Measurements from ENCODE around the gene WDR86.

Gene WDR86

DNA sequence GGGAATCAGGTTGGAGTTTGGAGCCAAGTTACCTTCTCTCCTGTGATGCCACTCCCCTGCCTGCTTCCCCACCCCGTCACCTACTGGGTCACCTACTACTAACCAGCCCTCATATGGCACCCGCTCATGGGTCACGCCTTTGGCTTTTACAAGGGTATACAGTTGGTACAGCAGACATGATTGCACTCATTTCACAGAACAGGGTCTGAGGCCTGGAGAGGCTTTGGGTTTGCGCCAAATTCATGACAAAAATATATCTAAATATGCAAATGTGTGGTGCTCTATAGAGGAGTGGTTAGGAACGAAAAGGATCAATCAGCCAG lies 19.4 kb upstream of the WDR86 start:
- Histone ChIP-seq H3K27ac (ENCODE audit: low read length) (peak overlapping the region; percentile 79), H3K9me3 (replicated peaks; ENCODE audit: insufficient read depth, low read length) (no peaks in the 10 kb centered on the region), H3K4me1 (ENCODE audit: low read length) (peaks cover 18% of the 10 kb centered on the region), H3K9me2 (replicated peaks; ENCODE audit: insufficient read depth, low read length) (no peaks in the 10 kb centered on the region), H3F3A (ENCODE audit: insufficient read depth, low read length) (peaks cover 16% of the 10 kb centered on the region), H3K4me2 (ENCODE audit: low read depth, low read length) (peak overlapping the region; percentile 76), H3K4me3 (ENCODE audit: low read length) (peak overlapping the region; percentile 19), H3K36me3 (replicated peaks; ENCODE audit: insufficient read depth, low read length) (no peaks in the 10 kb centered on the region), H3K79me2 (ENCODE audit: low read length) (no peaks in the 10 kb centered on the region), H2AFZ (ENCODE audit: low read length) (peak overlapping the region; percentile 80), H4K20me1 (ENCODE audit: insufficient read depth, low read length) (no peaks in the 10 kb centered on the region), H3K9ac (ENCODE audit: low read length) (peak overlapping the region; percentile 25; the same call in 1 of the 2 replicates), H3K27me3 (replicated peaks; ENCODE audit: insufficient read depth, low read length) (no peaks in the 10 kb centered on the region)
- DNase-seq, result no peak
- TF ChIP-seq EZH2phosphoT487 (IDR thresholded peaks at IDR 0.05; ENCODE audit: low read length) (no peak), EZH2 (optimal IDR thresholded peaks at IDR 0.05; ENCODE audit: low read depth, low read length) (no peak)
- TF ChIP-seq, protein P1, sequence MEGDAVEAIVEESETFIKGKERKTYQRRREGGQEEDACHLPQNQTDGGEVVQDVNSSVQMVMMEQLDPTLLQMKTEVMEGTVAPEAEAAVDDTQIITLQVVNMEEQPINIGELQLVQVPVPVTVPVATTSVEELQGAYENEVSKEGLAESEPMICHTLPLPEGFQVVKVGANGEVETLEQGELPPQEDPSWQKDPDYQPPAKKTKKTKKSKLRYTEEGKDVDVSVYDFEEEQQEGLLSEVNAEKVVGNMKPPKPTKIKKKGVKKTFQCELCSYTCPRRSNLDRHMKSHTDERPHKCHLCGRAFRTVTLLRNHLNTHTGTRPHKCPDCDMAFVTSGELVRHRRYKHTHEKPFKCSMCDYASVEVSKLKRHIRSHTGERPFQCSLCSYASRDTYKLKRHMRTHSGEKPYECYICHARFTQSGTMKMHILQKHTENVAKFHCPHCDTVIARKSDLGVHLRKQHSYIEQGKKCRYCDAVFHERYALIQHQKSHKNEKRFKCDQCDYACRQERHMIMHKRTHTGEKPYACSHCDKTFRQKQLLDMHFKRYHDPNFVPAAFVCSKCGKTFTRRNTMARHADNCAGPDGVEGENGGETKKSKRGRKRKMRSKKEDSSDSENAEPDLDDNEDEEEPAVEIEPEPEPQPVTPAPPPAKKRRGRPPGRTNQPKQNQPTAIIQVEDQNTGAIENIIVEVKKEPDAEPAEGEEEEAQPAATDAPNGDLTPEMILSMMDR (IDR thresholded peaks at IDR 0.05; ENCODE audit: low read length), result no peak

DNA sequence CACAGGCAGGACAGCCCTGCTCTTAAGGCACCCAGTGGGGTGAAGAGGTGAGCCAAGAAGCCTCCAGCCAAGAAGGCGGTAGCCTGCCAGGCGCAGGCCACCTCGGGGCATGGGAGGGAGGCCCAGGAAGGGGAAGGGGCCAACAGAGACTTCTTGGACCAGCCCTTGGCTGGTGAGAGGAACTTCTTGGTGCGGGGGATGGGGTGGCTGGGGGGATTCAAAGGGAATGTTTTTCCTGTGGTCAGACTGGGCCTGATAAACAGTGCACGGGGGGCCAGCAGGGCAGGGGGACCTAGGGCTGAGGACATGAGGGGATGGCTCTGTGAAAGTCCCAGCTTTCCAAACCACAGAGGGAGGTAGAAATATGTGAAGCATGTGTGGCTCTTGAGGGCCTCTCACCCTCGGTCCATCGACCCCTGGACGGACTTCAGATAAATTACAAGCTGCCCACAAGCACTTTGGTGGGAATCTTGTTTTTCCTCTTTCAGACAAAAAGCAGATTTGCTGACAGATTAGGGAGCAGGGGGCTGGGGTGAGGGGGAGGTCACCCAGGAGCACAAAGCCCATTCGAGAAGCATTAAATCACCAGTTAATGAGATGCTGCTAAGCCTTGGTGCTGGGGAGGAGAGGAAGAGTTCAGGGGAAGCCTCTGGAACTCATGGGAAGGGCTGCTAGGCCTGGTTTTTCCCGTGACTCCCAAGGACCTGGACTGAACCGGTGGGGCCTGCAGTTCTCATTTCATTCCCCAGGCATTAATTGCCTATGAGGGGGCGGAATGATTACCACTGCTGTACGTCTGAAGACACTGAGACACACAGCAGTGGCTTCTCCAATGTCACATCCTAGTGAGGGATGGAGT lies 18.8 kb upstream of the WDR86 start:
- no peaks in the 10 kb centered on the region for H3K27me3 ChIP-seq (replicated peaks; ENCODE audit: insufficient read depth, low read length)

DNA sequence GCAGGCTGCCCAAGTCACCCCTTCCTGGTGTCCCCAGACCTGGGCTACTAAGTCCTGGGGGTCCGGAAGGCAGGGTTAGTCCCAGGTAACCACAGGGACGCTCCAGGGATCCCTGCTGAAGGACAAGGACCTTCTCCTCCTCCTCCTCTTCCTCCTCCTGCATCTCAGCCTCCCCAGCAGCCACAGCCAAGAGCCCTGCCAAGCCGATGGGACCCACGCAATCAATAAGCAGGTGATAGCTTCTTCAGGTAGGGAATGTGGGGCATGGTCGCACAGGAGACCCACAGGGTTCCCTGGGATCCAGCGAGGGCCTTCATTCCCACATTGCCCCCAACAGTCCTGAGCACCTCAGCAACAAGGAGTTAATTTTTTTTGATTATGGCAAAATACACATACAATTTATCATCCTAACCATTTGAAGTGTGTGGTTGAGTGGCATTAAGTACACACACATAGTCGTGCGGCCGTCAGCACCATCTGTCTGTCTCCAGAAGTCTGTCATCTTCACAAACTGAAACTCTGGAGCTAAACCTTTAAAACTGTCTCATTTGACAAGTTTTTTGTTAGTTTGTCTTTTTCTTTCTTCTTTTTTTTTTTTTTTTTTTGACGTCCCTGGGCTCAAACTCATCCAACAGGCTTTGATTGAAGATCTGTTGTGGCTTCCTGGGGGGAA lies 18.0 kb upstream of the WDR86 start:
- no peaks in the 10 kb centered on the region for H3K9me3 ChIP-seq (replicated peaks; ENCODE audit: insufficient read depth, low read length)
- peaks cover 18% of the 10 kb centered on the region for H3K4me1 ChIP-seq (ENCODE audit: low read length)
- TF ChIP-seq, protein P1 (IDR thresholded peaks at IDR 0.05; ENCODE audit: low read length), result no peak
- no peak for TF ChIP-seq EZH2 (optimal IDR thresholded peaks at IDR 0.05; ENCODE audit: low read depth, low read length)
- no peak for TF ChIP-seq EZH2phosphoT487 (IDR thresholded peaks at IDR 0.05; ENCODE audit: low read length)
- no peak overlapping the region for H2AFZ ChIP-seq (ENCODE audit: low read length)
- H3K36me3 ChIP-seq (replicated peaks; ENCODE audit: insufficient read depth, low read length), result no peaks in the 10 kb centered on the region
- H4K20me1 ChIP-seq (ENCODE audit: insufficient read depth, low read length), result no peaks in the 10 kb centered on the region
- H3K4me2 ChIP-seq (ENCODE audit: low read depth, low read length), result no peak overlapping the region
- no peak overlapping the region for H3K27ac ChIP-seq (ENCODE audit: low read length)
- no peaks in the 10 kb centered on the region for H3K79me2 ChIP-seq (ENCODE audit: low read length)
- no peaks in the 10 kb centered on the region for H3K9me2 ChIP-seq (replicated peaks; ENCODE audit: insufficient read depth, low read length)
- no peak overlapping the region for H3K9ac ChIP-seq (ENCODE audit: low read length)
- H3K4me3 ChIP-seq (ENCODE audit: low read length), result no peak overlapping the region
- peaks cover 16% of the 10 kb centered on the region for H3F3A ChIP-seq (ENCODE audit: insufficient read depth, low read length)
- no peaks in the 10 kb centered on the region; the same call in 1 of the 2 replicates for H3K27me3 ChIP-seq (replicated peaks; ENCODE audit: insufficient read depth, low read length)
- no peak for DNase-seq

More for the DNA sequence above, 18.8 kb upstream of the WDR86 start:
- no peak for TF ChIP-seq EZH2phosphoT487 (IDR thresholded peaks at IDR 0.05; ENCODE audit: low read length)
- TF ChIP-seq EZH2 (optimal IDR thresholded peaks at IDR 0.05; ENCODE audit: low read depth, low read length), result no peak
- TF ChIP-seq, protein P1 (IDR thresholded peaks at IDR 0.05; ENCODE audit: low read length), result no peak
- peaks cover 18% of the 10 kb centered on the region for H3K4me1 ChIP-seq (ENCODE audit: low read length)
- H2AFZ ChIP-seq (ENCODE audit: low read length), result 0 out of 2 replicates have a peak overlapping the region, but pooled peaks have one; percentile 80
- H3K79me2 ChIP-seq (ENCODE audit: low read length), result no peaks in the 10 kb centered on the region
- no peak overlapping the region for H3K9ac ChIP-seq (ENCODE audit: low read length)
- H3K9me2 ChIP-seq (replicated peaks; ENCODE audit: insufficient read depth, low read length), result no peaks in the 10 kb centered on the region
- H4K20me1 ChIP-seq (ENCODE audit: insufficient read depth, low read length), result no peaks in the 10 kb centered on the region
- H3K27ac ChIP-seq (ENCODE audit: low read length), result peak overlapping the region; percentile 79; the same call in 1 of the 2 replicates
- no peaks in the 10 kb centered on the region for H3K36me3 ChIP-seq (replicated peaks; ENCODE audit: insufficient read depth, low read length)
- no peaks in the 10 kb centered on the region for H3K9me3 ChIP-seq (replicated peaks; ENCODE audit: insufficient read depth, low read length)
- H3K4me2 ChIP-seq (ENCODE audit: low read depth, low read length), result peak overlapping the region; percentile 76; the same call in 1 of the 2 replicates
- H3F3A ChIP-seq (ENCODE audit: insufficient read depth, low read length), result peaks cover 16% of the 10 kb centered on the region
- DNase-seq, result no peak
- H3K4me3 ChIP-seq (ENCODE audit: low read length), result peak overlapping the region; percentile 19; the same call in 1 of the 2 replicates

Measured in MM.1S (cell line).